BE2C (cell line): ENCODE results near the gene CCDC88B.
"Not testable (repeated sequence)": the region's sequence is repeated elsewhere in the genome, so short reads cannot be mapped to it uniquely, and the experiment has no call there.

Source experiments
- DNase-seq: peaks from one replicate; pipeline ENCODE4 v3.0.0-alpha.2; 2020
- H3K27me3 ChIP-seq: fragments of 250-450 bp; sonication (Bioruptor Pico); 2 replicates; pipeline ENCODE4 v1.5.1; 2020; ENCODE audit warnings: mild to moderate bottlenecking
- H3K36me3 ChIP-seq: fragments of 250-450 bp; sonication (Bioruptor Pico); 2 replicates; pipeline ENCODE4 v1.5.1; 2020; ENCODE audit warnings: mild to moderate bottlenecking
- H3K4me1 ChIP-seq: fragments of 250-450 bp; sonication (Bioruptor Pico); 2 replicates; pipeline ENCODE4 v1.5.1; 2020
- H3K4me3 ChIP-seq: 2 replicates; pipeline ENCODE4 v1.5.1; 2011; ENCODE audit warnings: low read depth, low read length
- H3K9me3 ChIP-seq: fragments of 250-450 bp; sonication (Bioruptor Pico); 2 replicates; pipeline ENCODE4 v1.5.1; 2020
- CTCF ChIP-seq: IDR thresholded peaks from 2 replicates; pipeline ENCODE4 v1.5.1; 2012; ENCODE audit warnings: mild to moderate bottlenecking, low read depth, low read length

CCDC88B gene

DNA sequence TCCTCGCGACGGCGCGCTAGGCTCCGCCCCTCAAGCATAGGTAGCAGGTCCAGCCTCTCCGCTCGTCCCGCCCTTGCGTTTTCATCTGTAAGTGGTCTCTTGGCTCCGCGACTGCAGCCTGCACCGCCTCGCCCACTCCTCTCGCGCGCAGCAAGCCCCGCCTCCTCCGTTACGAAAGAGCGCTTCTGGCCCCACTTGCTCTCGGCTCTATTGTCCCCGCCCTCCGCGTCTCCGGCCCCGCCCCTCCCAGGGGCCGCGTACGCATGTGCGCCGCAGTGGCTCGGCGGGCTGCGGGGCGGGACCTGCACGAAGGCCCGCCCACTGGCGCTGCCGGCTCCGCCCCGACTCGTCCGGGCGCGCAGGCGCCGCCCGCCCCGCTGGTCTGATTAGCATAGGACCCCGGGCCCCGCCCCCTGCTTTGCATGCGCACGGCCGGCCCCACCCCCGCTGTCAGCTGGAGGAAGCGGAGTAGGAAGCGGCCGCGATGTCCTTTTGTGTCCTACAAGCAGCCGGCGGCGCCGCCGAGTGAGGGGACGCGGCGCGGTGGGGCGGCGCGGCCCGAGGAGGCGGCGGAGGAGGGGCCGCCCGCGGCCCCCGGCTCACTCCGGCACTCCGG is 34.8 kb upstream of the CCDC88B start, which contains the start of gene ESRRA:
TSS of gene ESRRA (plus strand) at position 450 of the 616 bp plus-strand sequence. CDS start 1,656 bp downstream, outside the sequence.
- peaks cover 8% of the 10 kb centered on the region for H3K27me3 ChIP-seq
- peak within 1 kb of the TSS; percentile 69 for H3K4me3 ChIP-seq
- H3K4me1 ChIP-seq = no peaks in the 10 kb centered on the region
- H3K36me3 ChIP-seq = no peaks in the 10 kb centered on the region
- DNase-seq = peak; percentile 98
- TF ChIP-seq CTCF = no peak
- no peaks in the 10 kb centered on the region for H3K9me3 ChIP-seq

DNA sequence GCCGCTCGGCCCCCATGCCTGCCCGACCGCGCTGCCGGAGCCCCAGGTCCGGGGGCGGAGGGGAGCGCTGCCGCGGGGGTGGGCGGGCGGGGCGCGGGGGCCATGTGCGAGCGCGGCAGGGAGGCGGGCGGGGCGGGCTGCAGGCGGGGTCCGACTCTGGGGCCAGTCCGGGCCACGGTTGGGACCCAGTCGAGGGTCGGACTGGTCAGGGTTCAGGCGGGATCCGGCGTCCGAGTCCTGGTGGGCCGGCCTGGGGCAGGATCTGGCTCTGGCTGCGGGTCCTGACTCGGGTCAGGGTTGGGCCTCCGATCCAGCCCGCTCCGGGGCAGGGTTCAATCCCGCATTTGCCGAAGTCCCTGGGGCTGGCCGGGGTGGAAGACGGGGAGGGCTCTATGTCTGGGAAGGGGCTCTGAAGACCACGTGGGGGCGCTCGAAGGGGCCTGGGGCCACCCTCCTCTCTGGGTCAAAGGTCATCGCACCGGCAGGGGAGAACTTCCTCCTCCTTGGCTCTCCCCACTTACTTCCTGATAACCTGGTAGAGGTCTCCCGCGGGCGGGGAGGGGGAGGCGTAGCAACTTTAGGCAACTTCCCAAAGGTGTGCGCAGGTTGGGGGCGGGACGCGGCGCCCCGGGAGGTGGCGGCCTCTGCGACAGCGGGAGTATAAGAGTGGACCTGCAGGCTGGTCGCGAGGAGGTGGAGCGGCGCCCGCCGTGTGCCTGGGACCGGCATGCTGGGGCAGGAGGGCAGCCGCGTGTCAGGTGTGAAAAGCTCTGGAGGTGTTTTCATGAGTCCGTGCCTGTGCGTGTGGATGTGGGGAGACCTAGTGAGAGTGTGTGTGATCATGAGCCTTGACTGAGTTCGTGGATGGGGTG is 34.1 kb upstream of the CCDC88B start:
- DNase-seq = peak; percentile 52
- H3K27me3 ChIP-seq = peaks cover under 1% of the 10 kb centered on the region; the same call in 1 of the 2 replicates
- H3K36me3 ChIP-seq = no peaks in the 10 kb centered on the region
- TF ChIP-seq CTCF = 0 out of 2 replicates have a peak, but pooled peaks have one; percentile 13
- peak overlapping the region; percentile 69 for H3K4me3 ChIP-seq
- H3K4me1 ChIP-seq = no peaks in the 10 kb centered on the region
- H3K9me3 ChIP-seq = no peaks in the 10 kb centered on the region

- Histone ChIP-seq H3K27me3 (no peaks in the 10 kb centered on the region), H3K4me3 (peak overlapping the region; percentile 69), H3K4me1 (no peaks in the 10 kb centered on the region), H3K36me3 (no peaks in the 10 kb centered on the region), H3K9me3 (no peaks in the 10 kb centered on the region)
- DNase-seq = no peak
- TF ChIP-seq CTCF = no peak
Measured at GRCh38 chr11:64306563-64306875, 33.5 kb upstream of the CCDC88B start.

DNA sequence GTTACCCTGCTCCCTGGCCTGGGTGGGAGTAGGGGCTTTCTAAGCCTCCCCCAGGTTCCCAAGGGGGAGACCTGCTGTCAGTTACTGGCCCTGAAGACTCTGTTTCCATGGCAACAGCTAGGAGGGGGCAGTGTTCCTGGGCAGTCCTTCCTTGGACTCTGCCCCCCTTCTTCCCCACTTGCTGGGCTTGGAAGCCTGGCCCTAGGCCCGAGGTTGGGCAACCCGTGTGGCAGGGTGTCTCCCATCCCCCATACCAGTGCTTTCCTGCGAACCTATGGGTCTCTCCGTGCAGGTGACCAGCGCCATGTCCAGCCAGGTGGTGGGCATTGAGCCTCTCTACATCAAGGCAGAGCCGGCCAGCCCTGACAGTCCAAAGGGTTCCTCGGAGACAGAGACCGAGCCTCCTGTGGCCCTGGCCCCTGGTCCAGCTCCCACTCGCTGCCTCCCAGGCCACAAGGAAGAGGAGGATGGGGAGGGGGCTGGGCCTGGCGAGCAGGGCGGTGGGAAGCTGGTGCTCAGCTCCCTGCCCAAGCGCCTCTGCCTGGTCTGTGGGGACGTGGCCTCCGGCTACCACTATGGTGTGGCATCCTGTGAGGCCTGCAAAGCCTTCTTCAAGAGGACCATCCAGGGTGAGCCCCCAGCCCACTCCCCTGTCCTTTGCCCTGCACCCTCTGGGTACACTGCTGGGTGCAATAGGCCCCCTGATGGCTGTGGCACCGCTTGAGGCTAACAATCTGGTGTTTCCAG is 33.0 kb upstream of the CCDC88B start:
- no peaks in the 10 kb centered on the region for H3K4me1 ChIP-seq
- H3K9me3 ChIP-seq = no peaks in the 10 kb centered on the region
- no peaks in the 10 kb centered on the region for H3K36me3 ChIP-seq
- H3K4me3 ChIP-seq = peak overlapping the region; percentile 69
- no peaks in the 10 kb centered on the region for H3K27me3 ChIP-seq
- DNase-seq = no peak
- no peak for TF ChIP-seq CTCF

GRCh38 chr11:64307795-64308194 is 32.2 kb upstream of the CCDC88B start:
- not testable (repeated sequence) for H3K27me3 ChIP-seq, H3K4me1 ChIP-seq, H3K4me3 ChIP-seq, H3K36me3 ChIP-seq, H3K9me3 ChIP-seq, DNase-seq

DNA sequence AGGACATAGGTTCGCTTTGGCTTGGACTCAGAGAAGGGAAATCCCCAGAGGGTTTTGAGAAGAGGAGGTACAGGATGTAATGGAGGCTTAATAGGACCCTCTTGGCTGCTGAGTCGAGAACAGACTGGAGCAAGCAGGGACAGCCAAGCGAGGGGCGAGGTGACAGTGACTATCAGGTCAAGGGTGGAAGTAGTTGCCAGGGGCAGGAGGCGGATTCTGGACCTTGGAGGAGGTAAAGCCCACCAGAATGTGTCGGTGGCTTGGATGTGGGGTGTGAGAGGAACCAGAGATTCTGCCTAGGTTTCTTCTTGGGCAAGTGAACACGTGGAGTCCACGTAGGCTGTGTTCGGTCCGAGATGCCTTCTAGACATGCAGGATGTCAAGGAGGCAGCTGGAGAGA is 27.1 kb upstream of the CCDC88B start:
- Histone ChIP-seq H3K36me3 (0 out of 2 replicates have a peak, but pooled peaks cover 6% of the 10 kb centered on the region), H3K4me1 (no peaks in the 10 kb centered on the region), H3K4me3 (no peak overlapping the region), H3K9me3 (no peaks in the 10 kb centered on the region), H3K27me3 (no peaks in the 10 kb centered on the region)
- DNase-seq = no peak
- no peak for TF ChIP-seq CTCF
